Endometrial microvascular endothelial cells (primary cell): ENCODE results near the gene ARHGAP18. TPM values are rescaled to one million over a fixed set of nuclear protein-coding genes. Genes with fewer than 3 reads are reported as not detected.
"Not testable (repeated sequence)": the region's sequence is repeated elsewhere in the genome, so short reads cannot be mapped to it uniquely, and the experiment has no call there.

ENCODE experiments used
- in situ Hi-C: cut with HindIII; loops from 2 replicates; pipeline ENCODE4 v1.10.0; 2017; ENCODE audit warnings: low sequenced_read_pairs, low pct_unique_long_range_greater_than_20kb; ENCODE audit errors: inconsistent ontology term
- total RNA-seq: library from RNA; depleted of rRNA; stranded (reverse); fragments of >200 nt; gene quantifications from one replicate; pipeline ENCODE4 v1.2.3, GENCODE V29; 2015; ENCODE audit errors: inconsistent ontology term

Gene ARHGAP18
- total RNA-seq, 1 donor from 2014 or later = 81.6 TPM

- in situ Hi-C loops = loop anchor here (25.0 kb wide), 1 partner anchor 435 kb away; the partner anchor contains the start of gene L3MBTL3
Measured at GRCh38 chr6:129577691-129578090, 132.3 kb downstream of the ARHGAP18 start.

- in situ Hi-C loops = loop anchor here (25.0 kb wide), 1 partner anchor 436 kb away; the partner anchor contains the start of gene L3MBTL3
Measured at GRCh38 chr6:129576456-129576855, 133.5 kb downstream of the ARHGAP18 start.

GRCh38 chr6:129575378-129576118 is 134.4 kb downstream of the ARHGAP18 start:
- in situ Hi-C loops = loop anchor here (25.0 kb wide), 1 partner anchor 437 kb away; the partner anchor contains the start of gene L3MBTL3

- in situ Hi-C loops = loop anchor here (25.0 kb wide), 1 partner anchor 438 kb away; the partner anchor contains the start of gene L3MBTL3
Measured at GRCh38 chr6:129574605-129575004, 135.4 kb downstream of the ARHGAP18 start.

GRCh38 chr6:129570929-129571328 is 139.0 kb downstream of the ARHGAP18 start:
- in situ Hi-C loops = not testable (repeated sequence)

GRCh38 chr6:129568015-129568414 is 142.0 kb downstream of the ARHGAP18 start:
- in situ Hi-C loops = no loop called here

- in situ Hi-C loops = no loop called here
Measured at GRCh38 chr6:129567374-129567773, 142.6 kb downstream of the ARHGAP18 start.

GRCh38 chr6:129565811-129566210 is 144.2 kb downstream of the ARHGAP18 start:
- in situ Hi-C loops = no loop called here

GRCh38 chr6:129565366-129565765 is 144.6 kb downstream of the ARHGAP18 start:
- in situ Hi-C loops = no loop called here

- in situ Hi-C loops = no loop called here
Measured at GRCh38 chr6:129558248-129558647, 151.7 kb downstream of the ARHGAP18 start.

GRCh38 chr6:129555206-129555832 is 154.7 kb downstream of the ARHGAP18 start:
- in situ Hi-C loops = no loop called here

GRCh38 chr6:129552413-129552812 is 157.6 kb downstream of the ARHGAP18 start:
- in situ Hi-C loops = no loop called here

- in situ Hi-C loops = no loop called here
Measured at GRCh38 chr6:129551486-129551885, 158.5 kb downstream of the ARHGAP18 start.

GRCh38 chr6:129546702-129547101 is 163.3 kb downstream of the ARHGAP18 start:
- in situ Hi-C loops = no loop called here

- in situ Hi-C loops = no loop called here
Measured at GRCh38 chr6:129544892-129545612, 164.9 kb downstream of the ARHGAP18 start.

- in situ Hi-C loops = no loop called here
Measured at GRCh38 chr6:129543981-129544380, 166.0 kb downstream of the ARHGAP18 start.

GRCh38 chr6:129542705-129543104 is 167.3 kb downstream of the ARHGAP18 start:
- in situ Hi-C loops = no loop called here

- in situ Hi-C loops = no loop called here
Measured at GRCh38 chr6:129539032-129539431, 170.9 kb downstream of the ARHGAP18 start.

GRCh38 chr6:129536271-129536670 is 173.7 kb downstream of the ARHGAP18 start:
- in situ Hi-C loops = no loop called here
